ENCODE data around the gene SYNCRIP. TPM values are rescaled to one million over a fixed set of nuclear protein-coding genes. Genes with fewer than 3 reads are reported as not detected.

The SYNCRIP gene
- total RNA-seq, 4 donors from 2014 or later: 43.0 to 59.3 (median 54.5) TPM

DNA sequence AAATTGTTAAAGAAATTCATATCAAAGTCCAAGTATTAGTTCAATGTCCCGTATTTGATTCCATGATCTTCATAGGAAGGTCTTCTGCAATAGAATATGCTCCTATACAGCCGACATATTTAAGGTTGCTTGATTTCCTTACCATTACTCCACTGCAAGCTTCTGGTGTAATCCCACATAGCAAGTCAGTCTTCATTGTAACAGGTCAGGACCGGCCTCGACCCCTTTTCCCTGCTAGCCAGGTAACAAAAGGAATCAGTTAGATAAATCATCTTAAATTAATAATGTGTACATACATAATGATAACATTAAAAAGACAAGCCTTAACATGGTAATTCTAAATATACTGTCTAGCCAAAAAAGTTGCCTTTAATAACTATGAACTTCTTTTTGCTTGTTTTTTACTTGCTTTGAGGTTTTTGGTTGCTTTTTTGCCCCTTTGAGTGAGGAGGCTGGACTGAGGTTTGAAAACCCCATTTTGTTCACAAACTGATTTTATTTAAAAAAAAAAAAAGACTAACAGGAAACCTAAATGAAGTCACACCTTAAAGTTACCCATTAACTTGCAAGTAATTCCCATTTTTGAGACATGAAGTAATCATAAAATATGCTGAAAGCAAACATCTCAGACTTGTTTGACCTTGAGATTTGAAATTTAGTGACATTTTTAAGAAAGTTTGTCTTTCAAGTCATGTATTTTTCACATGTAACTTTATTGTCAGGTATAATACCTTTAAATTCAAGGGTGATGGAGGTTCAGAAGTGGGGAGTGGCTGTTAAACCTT, 29.8 kb downstream of the SYNCRIP start:
- intact Hi-C loops (cut with DNase I; ENCODE audit: low total_unique reads): no loop called here
- Histone ChIP-seq H3K4me3 (no peak overlapping the region), H3K4me1 (no peaks in the 10 kb centered on the region), H3K36me3 (peaks cover 2 to 76% of the 10 kb centered on the region in 2 donors), H3K27ac (no peak overlapping the region), H3K9me3 (no peaks in the 10 kb centered on the region), H3K27me3 (no peaks in the 10 kb centered on the region)
- ATAC-seq (no peak), DNase-seq (no peak)
- in situ Hi-C loops (cut with MboI; ENCODE audit: low sequenced_read_pairs in 4 of 4): no loop called here
- TF ChIP-seq, protein P1, sequence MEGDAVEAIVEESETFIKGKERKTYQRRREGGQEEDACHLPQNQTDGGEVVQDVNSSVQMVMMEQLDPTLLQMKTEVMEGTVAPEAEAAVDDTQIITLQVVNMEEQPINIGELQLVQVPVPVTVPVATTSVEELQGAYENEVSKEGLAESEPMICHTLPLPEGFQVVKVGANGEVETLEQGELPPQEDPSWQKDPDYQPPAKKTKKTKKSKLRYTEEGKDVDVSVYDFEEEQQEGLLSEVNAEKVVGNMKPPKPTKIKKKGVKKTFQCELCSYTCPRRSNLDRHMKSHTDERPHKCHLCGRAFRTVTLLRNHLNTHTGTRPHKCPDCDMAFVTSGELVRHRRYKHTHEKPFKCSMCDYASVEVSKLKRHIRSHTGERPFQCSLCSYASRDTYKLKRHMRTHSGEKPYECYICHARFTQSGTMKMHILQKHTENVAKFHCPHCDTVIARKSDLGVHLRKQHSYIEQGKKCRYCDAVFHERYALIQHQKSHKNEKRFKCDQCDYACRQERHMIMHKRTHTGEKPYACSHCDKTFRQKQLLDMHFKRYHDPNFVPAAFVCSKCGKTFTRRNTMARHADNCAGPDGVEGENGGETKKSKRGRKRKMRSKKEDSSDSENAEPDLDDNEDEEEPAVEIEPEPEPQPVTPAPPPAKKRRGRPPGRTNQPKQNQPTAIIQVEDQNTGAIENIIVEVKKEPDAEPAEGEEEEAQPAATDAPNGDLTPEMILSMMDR (IDR thresholded peaks at IDR 0.05 in 4 of 5, conservative IDR thresholded peaks at IDR 0.05 in 1 of 5): no peak
- TF ChIP-seq POLR2A (IDR thresholded peaks at IDR 0.05): no peak

- no peak for TF ChIP-seq POLR2A (IDR thresholded peaks at IDR 0.05)
- TF ChIP-seq, protein P1 (IDR thresholded peaks at IDR 0.05 in 4 of 5, conservative IDR thresholded peaks at IDR 0.05 in 1 of 5): no peak
- no peak for DNase-seq
- H3K4me1 ChIP-seq: peaks cover 0 to 7% of the 10 kb centered on the region in 2 donors
- intact Hi-C loops (cut with DNase I; ENCODE audit: low total_unique reads): no loop called here
- no peak overlapping the region for H3K4me3 ChIP-seq
- no peak for ATAC-seq
- H3K36me3 ChIP-seq: peaks cover 2 to 61% of the 10 kb centered on the region in 2 donors
- no peak overlapping the region for H3K27ac ChIP-seq
- H3K9me3 ChIP-seq: no peaks in the 10 kb centered on the region
- no peaks in the 10 kb centered on the region for H3K27me3 ChIP-seq
- in situ Hi-C loops (cut with MboI; ENCODE audit: low sequenced_read_pairs in 4 of 4): no loop called here
Observed at GRCh38 chr6:85610182-85610895, 32.3 kb downstream of the SYNCRIP start.

GRCh38 chr6:85602100-85602499, 40.6 kb downstream of the SYNCRIP start:
- DNase-seq: no peak
- Histone ChIP-seq H3K27me3 (no peaks in the 10 kb centered on the region), H3K27ac (no peak overlapping the region), H3K4me3 (no peak overlapping the region), H3K9me3 (no peaks in the 10 kb centered on the region), H3K36me3 (peaks cover 0 to 8% of the 10 kb centered on the region in 2 donors), H3K4me1 (peaks cover 0 to 7% of the 10 kb centered on the region in 2 donors)
- in situ Hi-C loops (cut with MboI; ENCODE audit: low sequenced_read_pairs in 4 of 4) (no loop called here), intact Hi-C loops (cut with DNase I; ENCODE audit: low total_unique reads) (no loop called here)
- no peak for TF ChIP-seq POLR2A (IDR thresholded peaks at IDR 0.05)
- TF ChIP-seq, protein P1 (IDR thresholded peaks at IDR 0.05 in 4 of 5, conservative IDR thresholded peaks at IDR 0.05 in 1 of 5): no peak
- ATAC-seq: no peak

DNA sequence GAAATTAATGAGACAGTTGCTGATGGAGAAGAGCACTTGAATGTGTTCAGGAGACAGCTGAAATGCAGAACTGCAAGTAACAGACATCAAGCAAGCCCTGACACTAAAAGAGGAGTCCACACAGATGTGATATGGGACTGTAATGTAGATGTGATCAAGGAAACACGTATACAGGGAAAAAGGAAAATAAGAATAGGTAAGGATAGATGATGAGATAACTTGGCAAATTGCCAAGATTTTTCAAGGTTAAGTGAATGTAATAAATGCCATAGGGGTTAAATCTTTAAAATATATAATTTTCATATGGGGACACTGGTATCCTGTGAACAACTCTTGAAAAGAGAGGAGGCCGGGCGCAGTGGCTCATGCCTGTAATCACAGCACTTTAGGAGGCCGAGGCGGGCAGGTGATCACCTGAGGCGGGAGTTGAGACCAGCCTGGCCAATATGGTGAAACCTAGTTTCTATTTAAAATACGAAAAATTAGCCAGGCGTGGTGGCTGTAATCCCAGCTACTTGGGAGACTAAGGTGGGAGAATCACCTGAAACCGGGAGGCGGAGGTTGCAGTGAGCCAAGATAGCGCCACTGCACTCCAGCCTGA, 41.9 kb downstream of the SYNCRIP start:
- Histone ChIP-seq H3K27ac (no peak overlapping the region), H3K9me3 (no peaks in the 10 kb centered on the region), H3K4me1 (no peaks in the 10 kb centered on the region), H3K4me3 (no peak overlapping the region), H3K27me3 (no peaks in the 10 kb centered on the region), H3K36me3 (no peaks in the 10 kb centered on the region)
- no peak for TF ChIP-seq POLR2A (IDR thresholded peaks at IDR 0.05)
- TF ChIP-seq, protein P1 (IDR thresholded peaks at IDR 0.05 in 4 of 5, conservative IDR thresholded peaks at IDR 0.05 in 1 of 5): no peak
- in situ Hi-C loops (cut with MboI; ENCODE audit: low sequenced_read_pairs in 4 of 4) (no loop called here), intact Hi-C loops (cut with DNase I; ENCODE audit: low total_unique reads) (no loop called here)
- DNase-seq (no peak), ATAC-seq (no peak)
